Measurements from ENCODE around the gene HMX1.

DNA sequence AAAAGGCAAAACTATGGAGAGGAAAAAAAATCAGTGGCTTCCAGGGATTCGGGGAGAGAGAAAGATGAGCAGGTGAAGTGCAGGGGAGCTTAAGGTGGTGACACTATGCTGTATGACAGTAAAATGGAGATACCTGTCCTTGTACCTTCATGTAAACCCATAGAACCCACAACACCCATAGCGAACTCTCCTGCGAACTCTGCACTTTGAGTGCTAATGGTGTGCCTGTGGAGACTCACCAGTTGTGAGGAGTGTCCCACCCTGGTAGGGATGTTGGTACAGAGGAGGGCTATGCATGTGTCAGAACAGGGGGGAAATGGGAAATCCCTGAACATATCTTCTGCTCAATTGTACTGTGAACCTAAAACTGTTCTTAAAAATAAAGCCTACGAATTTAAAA lies 42.8 kb downstream of the HMX1 start:
- TF ChIP-seq, protein P1, sequence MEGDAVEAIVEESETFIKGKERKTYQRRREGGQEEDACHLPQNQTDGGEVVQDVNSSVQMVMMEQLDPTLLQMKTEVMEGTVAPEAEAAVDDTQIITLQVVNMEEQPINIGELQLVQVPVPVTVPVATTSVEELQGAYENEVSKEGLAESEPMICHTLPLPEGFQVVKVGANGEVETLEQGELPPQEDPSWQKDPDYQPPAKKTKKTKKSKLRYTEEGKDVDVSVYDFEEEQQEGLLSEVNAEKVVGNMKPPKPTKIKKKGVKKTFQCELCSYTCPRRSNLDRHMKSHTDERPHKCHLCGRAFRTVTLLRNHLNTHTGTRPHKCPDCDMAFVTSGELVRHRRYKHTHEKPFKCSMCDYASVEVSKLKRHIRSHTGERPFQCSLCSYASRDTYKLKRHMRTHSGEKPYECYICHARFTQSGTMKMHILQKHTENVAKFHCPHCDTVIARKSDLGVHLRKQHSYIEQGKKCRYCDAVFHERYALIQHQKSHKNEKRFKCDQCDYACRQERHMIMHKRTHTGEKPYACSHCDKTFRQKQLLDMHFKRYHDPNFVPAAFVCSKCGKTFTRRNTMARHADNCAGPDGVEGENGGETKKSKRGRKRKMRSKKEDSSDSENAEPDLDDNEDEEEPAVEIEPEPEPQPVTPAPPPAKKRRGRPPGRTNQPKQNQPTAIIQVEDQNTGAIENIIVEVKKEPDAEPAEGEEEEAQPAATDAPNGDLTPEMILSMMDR (IDR thresholded peaks at IDR 0.05; ENCODE audit: low read depth, low read length): no peak
- no peak for TF ChIP-seq POLR2A (IDR thresholded peaks at IDR 0.05; ENCODE audit: extremely low read depth, insufficient read length)

All from NB4 (cell line).